Mucosa of descending colon (tissue), 3 donors: Measurements from ENCODE around the gene CHN2. TPM values are rescaled to one million over a fixed set of nuclear protein-coding genes. Genes with fewer than 3 reads are reported as not detected.

Experiments
- ATAC-seq: fragments of 200-7000 bp; cut with Tn5 transposase; one replicate; pipeline ENCODE4 v1.9.1; 2020; ENCODE audit warnings: mild to moderate bottlenecking, moderate library complexity
- DNase-seq, 3 donors: peaks; one replicate each; pipeline ENCODE4 v3.0.0-alpha.2; 2020
- H3K36me3 ChIP-seq: fragments of 200-600 bp; one replicate; pipeline ENCODE4 v1.8.0; 2021; ENCODE audit warnings: low read depth, mild to moderate bottlenecking
- H3K4me1 ChIP-seq: fragments of 200-600 bp; one replicate; pipeline ENCODE4 v1.8.0; 2021; ENCODE audit warnings: low read depth, mild to moderate bottlenecking
- H3K4me3 ChIP-seq: fragments of 200-600 bp; one replicate; pipeline ENCODE4 v1.8.0; 2021; ENCODE audit warnings: mild to moderate bottlenecking
- H3K9me3 ChIP-seq: fragments of 200-600 bp; one replicate; pipeline ENCODE4 v1.8.0; 2021; ENCODE audit warnings: mild to moderate bottlenecking
- CTCF ChIP-seq: fragments of 200-600 bp; IDR thresholded peaks from one replicate; pipeline ENCODE4 v1.8.0; 2022; ENCODE audit warnings: antibody characterized with exemption, mild to moderate bottlenecking
- intact Hi-C, 2 donors: fragments of 100-400 bp; cut with DNase I in 1 of 2; cut with micrococcal nuclease in 1 of 2; formaldehyde crosslinking; loops; one replicate each; pipeline versions ENCODE4 v1.11.0 to v1.11.1; 2022; cut with DNase I, micrococcal nuclease
- total RNA-seq, 3 donors: library from RNA; stranded (reverse); fragmentation: NEBNext Ultra II Directional in 2 of 3; extraction: Animal tissue kit (Norgen Biotek cat#: 25700) in 2 of 3; gene quantifications; one replicate each; pipeline versions ENCODE4 v1.2.1 to v1.2.4, GENCODE V29; 2021 to 2023
- donor health status: DM: no; HTN: no; CAD: no; lungs with moderate emphysema.
- donor health status: DM: no; HTN: no; CAD: no.
- donor health status: DM: no; HTN: yes; CAD: no.

The CHN2 gene
- total RNA-seq, 3 donors from 2014 or later, result 18.7 to 41.5 (median 27.6) TPM

GRCh38 chr7:29454899-29455451, 260.4 kb downstream of the CHN2 start:
- no peak for TF ChIP-seq CTCF
- no peaks in the 10 kb centered on the region for H3K36me3 ChIP-seq
- intact Hi-C loops, result no loop called here
- DNase-seq (no peak), ATAC-seq (no peak)
- peaks cover 6% of the 10 kb centered on the region for H3K4me1 ChIP-seq
- no peaks in the 10 kb centered on the region for H3K9me3 ChIP-seq
- H3K4me3 ChIP-seq, result no peak overlapping the region

GRCh38 chr7:29457141-29457561, 262.6 kb downstream of the CHN2 start:
- ATAC-seq, result no peak
- TF ChIP-seq CTCF, result no peak
- DNase-seq, result no peak
- no peaks in the 10 kb centered on the region for H3K4me1 ChIP-seq
- intact Hi-C loops, result no loop called here
- no peaks in the 10 kb centered on the region for H3K36me3 ChIP-seq
- no peaks in the 10 kb centered on the region for H3K9me3 ChIP-seq
- no peak overlapping the region for H3K4me3 ChIP-seq

- intact Hi-C loops, result no loop called here
- Histone ChIP-seq H3K4me1 (no peaks in the 10 kb centered on the region), H3K9me3 (no peaks in the 10 kb centered on the region), H3K36me3 (no peaks in the 10 kb centered on the region), H3K4me3 (no peak overlapping the region)
- no peak for TF ChIP-seq CTCF
- no peak for ATAC-seq
- DNase-seq, result no peak
Measured at GRCh38 chr7:29457565-29458011, 263.0 kb downstream of the CHN2 start.

GRCh38 chr7:29458933-29459332, 264.4 kb downstream of the CHN2 start:
- no peak for ATAC-seq
- no peaks in the 10 kb centered on the region for H3K9me3 ChIP-seq
- intact Hi-C loops, result no loop called here
- no peak for DNase-seq
- H3K4me1 ChIP-seq, result peaks cover 7% of the 10 kb centered on the region
- H3K4me3 ChIP-seq, result no peak overlapping the region
- TF ChIP-seq CTCF, result no peak
- no peaks in the 10 kb centered on the region for H3K36me3 ChIP-seq

- ATAC-seq (no peak), DNase-seq (no peak)
- intact Hi-C loops, result no loop called here
- no peak for TF ChIP-seq CTCF
- Histone ChIP-seq H3K4me1 (peaks cover 10% of the 10 kb centered on the region), H3K36me3 (no peaks in the 10 kb centered on the region), H3K4me3 (no peak overlapping the region), H3K9me3 (no peaks in the 10 kb centered on the region)
Measured at GRCh38 chr7:29459589-29459988, 265.0 kb downstream of the CHN2 start.

GRCh38 chr7:29461996-29462395, 267.4 kb downstream of the CHN2 start:
- Histone ChIP-seq H3K9me3 (no peaks in the 10 kb centered on the region), H3K4me1 (peaks cover 14% of the 10 kb centered on the region), H3K36me3 (no peaks in the 10 kb centered on the region), H3K4me3 (no peak overlapping the region)
- no peak for ATAC-seq
- intact Hi-C loops, result no loop called here
- TF ChIP-seq CTCF, result no peak
- no peak for DNase-seq
